ENCODE results near the gene AEBP1.

The AEBP1 gene

GRCh38 chr7:44087911-44088838, 16.0 kb upstream of the AEBP1 start:
- no peak for DNase-seq

- DNase-seq: peak; percentile 32
These were observed 11.0 kb upstream of the AEBP1 start for GRCh38 chr7:44093102-44093641.

GRCh38 chr7:44094365-44094764, 9.8 kb upstream of the AEBP1 start:
- DNase-seq: no peak

GRCh38 chr7:44094883-44095592, 9.1 kb upstream of the AEBP1 start:
- no peak for DNase-seq

- DNase-seq: no peak
These were observed 8.4 kb upstream of the AEBP1 start for GRCh38 chr7:44095781-44096180.

GRCh38 chr7:44096326-44096881, 7.7 kb upstream of the AEBP1 start:
- DNase-seq: no peak

- DNase-seq: no peak
These were observed 6.8 kb upstream of the AEBP1 start for GRCh38 chr7:44097064-44097932.

GRCh38 chr7:44098092-44099068, 5.8 kb upstream of the AEBP1 start:
- no peak for DNase-seq

- DNase-seq: no peak
These were observed 4.5 kb upstream of the AEBP1 start for GRCh38 chr7:44099669-44100068.

- DNase-seq: no peak
These were observed 3.5 kb upstream of the AEBP1 start for GRCh38 chr7:44100458-44101302.

GRCh38 chr7:44101303-44101965, 2.7 kb upstream of the AEBP1 start:
- DNase-seq: no peak

- no peak for DNase-seq
These were observed 1.9 kb upstream of the AEBP1 start for GRCh38 chr7:44101966-44102845.

GRCh38 chr7:44102846-44103565, 1.1 kb upstream of the AEBP1 start:
- DNase-seq: no peak

- DNase-seq: no peak
These were observed 601 bp upstream of the AEBP1 start for GRCh38 chr7:44103566-44103922.

GRCh38 chr7:44104860-44105771, 971 bp downstream of the AEBP1 start:
- no peak for DNase-seq

- no peak for DNase-seq
These were observed 1.7 kb downstream of the AEBP1 start for GRCh38 chr7:44105832-44106231.

Data from DMS53 (cell line).